OCI-LY3 (cell line): ENCODE results near the gene VGLL4.

Experiments
- H2AFZ ChIP-seq: fragments of 200-600, 300-600 bp; shearing (Covaris generic); 2 replicates; pipeline ENCODE4 v1.6.0; 2014; ENCODE audit warnings: antibody characterized with exemption, low read depth, low read length
- H3K27ac ChIP-seq: fragments of 200-600, 300-600 bp; sonication (generic); 2 replicates; pipeline ENCODE4 v1.5.1; 2014; ENCODE audit warnings: mild to moderate bottlenecking, low read length, moderate library complexity, mixed read lengths
- H3K27me3 ChIP-seq: fragments of 200-600, 300-600 bp; sonication (generic); 2 replicates; pipeline ENCODE4 v1.6.1; 2014; ENCODE audit warnings: low read depth, low read length, mixed read lengths
- H3K36me3 ChIP-seq: fragments of 200-600, 300-600 bp; sonication (generic); replicated peaks from 2 replicates; pipeline ENCODE3; 2014; ENCODE audit warnings: low read depth, low read length, mixed read lengths
- H3K4me1 ChIP-seq: fragments of 300-600, 200-600 bp; sonication (generic); 2 replicates; pipeline ENCODE4 v1.6.1; 2014; ENCODE audit warnings: low read length, mixed read lengths
- H3K4me2 ChIP-seq: fragments of 200-600, 300-600 bp; sonication (generic); 2 replicates; pipeline ENCODE4 v1.6.1; 2014; ENCODE audit warnings: low read length, mixed read lengths
- H3K4me3 ChIP-seq: fragments of 300-600, 200-600 bp; sonication (generic); 2 replicates; pipeline ENCODE4 v1.5.1; 2014; ENCODE audit warnings: antibody characterized with exemption, mild to moderate bottlenecking, low read length, moderate library complexity
- H3K79me2 ChIP-seq: fragments of 300-600, 200-600 bp; shearing (Covaris generic); 2 replicates; pipeline ENCODE4 v1.6.1; 2014; ENCODE audit warnings: mild to moderate bottlenecking, low read length, mixed read lengths
- H3K9ac ChIP-seq: fragments of 300-600, 200-600 bp; shearing (Covaris generic); 2 replicates; pipeline ENCODE4 v1.6.0; 2014; ENCODE audit warnings: mild to moderate bottlenecking, low read length, moderate library complexity
- H3K9me3 ChIP-seq: fragments of 200-600, 300-600 bp; shearing (Covaris generic); 2 replicates; pipeline ENCODE4 v1.6.1; 2014; ENCODE audit warnings: low read length, mixed read lengths; ENCODE audit not compliant: insufficient read depth
- H4K20me1 ChIP-seq: fragments of 200-600, 300-600 bp; sonication (generic); 2 replicates; pipeline ENCODE4 v1.6.1; 2016; ENCODE audit warnings: low read length, mixed read lengths; ENCODE audit not compliant: insufficient read depth
- EZH2phosphoT487 ChIP-seq: fragments of 200-600 bp; shearing (Covaris generic); IDR thresholded peaks from 2 replicates; pipeline ENCODE4 v1.6.1; 2018; ENCODE audit warnings: antibody characterized with exemption, mixed run types, low read depth
- TF ChIP-seq, protein P1 (sequence below): fragments of 200-600, 300-600 bp; sonication (generic); IDR thresholded peaks from 2 replicates; pipeline ENCODE4 v1.5.1; 2014; ENCODE audit warnings: antibody characterized with exemption, low read length, low read depth

Gene VGLL4

DNA sequence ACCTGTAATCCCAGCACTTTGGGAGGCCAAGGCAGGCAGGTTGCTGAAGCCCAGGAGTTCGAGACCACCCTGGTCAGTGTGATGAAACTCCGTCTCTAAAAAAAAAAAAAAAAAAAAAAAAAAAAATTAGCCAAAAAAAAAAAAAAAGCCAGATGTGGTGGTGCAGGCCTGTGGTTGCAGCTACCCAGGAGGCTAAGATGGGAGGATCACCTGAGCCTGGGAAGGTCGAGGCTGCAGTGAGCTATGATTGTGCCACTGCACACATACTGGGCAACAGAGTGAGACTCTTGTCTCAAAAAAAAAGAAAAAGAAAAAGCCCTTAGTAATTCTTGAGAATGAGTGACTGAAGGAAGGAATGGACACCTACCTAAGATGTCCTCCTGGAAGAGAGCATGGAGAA is 105.1 kb downstream of the VGLL4 start:
- Histone ChIP-seq H3K4me2 (no peak overlapping the region), H2AFZ (no peak overlapping the region), H3K9ac (no peak overlapping the region), H3K27ac (no peak overlapping the region), H3K9me3 (no peaks in the 10 kb centered on the region), H3K36me3 (no peaks in the 10 kb centered on the region), H4K20me1 (no peaks in the 10 kb centered on the region), H3K27me3 (no peaks in the 10 kb centered on the region), H3K79me2 (no peaks in the 10 kb centered on the region), H3K4me3 (no peak overlapping the region), H3K4me1 (no peaks in the 10 kb centered on the region)
- no peak for TF ChIP-seq EZH2phosphoT487
- TF ChIP-seq, protein P1, sequence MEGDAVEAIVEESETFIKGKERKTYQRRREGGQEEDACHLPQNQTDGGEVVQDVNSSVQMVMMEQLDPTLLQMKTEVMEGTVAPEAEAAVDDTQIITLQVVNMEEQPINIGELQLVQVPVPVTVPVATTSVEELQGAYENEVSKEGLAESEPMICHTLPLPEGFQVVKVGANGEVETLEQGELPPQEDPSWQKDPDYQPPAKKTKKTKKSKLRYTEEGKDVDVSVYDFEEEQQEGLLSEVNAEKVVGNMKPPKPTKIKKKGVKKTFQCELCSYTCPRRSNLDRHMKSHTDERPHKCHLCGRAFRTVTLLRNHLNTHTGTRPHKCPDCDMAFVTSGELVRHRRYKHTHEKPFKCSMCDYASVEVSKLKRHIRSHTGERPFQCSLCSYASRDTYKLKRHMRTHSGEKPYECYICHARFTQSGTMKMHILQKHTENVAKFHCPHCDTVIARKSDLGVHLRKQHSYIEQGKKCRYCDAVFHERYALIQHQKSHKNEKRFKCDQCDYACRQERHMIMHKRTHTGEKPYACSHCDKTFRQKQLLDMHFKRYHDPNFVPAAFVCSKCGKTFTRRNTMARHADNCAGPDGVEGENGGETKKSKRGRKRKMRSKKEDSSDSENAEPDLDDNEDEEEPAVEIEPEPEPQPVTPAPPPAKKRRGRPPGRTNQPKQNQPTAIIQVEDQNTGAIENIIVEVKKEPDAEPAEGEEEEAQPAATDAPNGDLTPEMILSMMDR = no peak

DNA sequence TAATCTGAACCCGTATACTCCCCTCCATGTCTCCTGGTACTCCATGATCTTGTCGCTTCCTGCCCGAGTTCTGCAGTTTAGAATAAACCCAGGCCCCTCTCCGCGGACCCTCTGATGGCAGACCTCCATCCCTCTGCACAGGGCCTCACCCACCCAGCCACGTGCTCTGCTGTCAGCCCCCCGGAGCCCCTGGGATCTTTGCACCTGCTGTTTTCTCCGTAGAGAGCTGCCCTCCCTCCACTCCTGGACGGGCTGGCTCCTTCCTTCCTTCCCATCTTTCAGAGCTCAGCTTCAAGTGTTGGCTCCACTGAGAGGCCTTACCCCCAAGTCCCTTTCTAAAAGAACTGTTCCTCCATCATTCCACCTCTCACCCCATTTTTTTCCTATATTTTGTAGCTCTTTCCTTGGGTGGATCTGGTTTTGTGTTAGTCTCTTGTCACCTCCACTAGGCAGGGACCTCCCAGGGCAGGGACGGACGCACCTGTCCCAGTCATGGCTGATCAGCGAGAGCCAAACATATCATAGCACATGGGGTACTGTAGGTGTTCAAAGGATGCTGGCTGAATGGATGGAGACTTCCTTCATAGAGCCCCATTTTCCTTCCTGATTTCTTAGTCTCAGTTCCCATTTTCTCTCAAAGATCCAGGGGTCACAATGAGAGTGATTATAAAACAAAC is 106.6 kb downstream of the VGLL4 start:
- H3K4me3 ChIP-seq = no peak overlapping the region
- H3K27me3 ChIP-seq = no peaks in the 10 kb centered on the region
- H3K9ac ChIP-seq = no peak overlapping the region
- H3K4me1 ChIP-seq = no peaks in the 10 kb centered on the region
- no peak overlapping the region for H3K4me2 ChIP-seq
- H3K36me3 ChIP-seq = no peaks in the 10 kb centered on the region
- no peaks in the 10 kb centered on the region for H4K20me1 ChIP-seq
- H2AFZ ChIP-seq = no peak overlapping the region
- H3K27ac ChIP-seq = no peak overlapping the region
- H3K9me3 ChIP-seq = no peaks in the 10 kb centered on the region
- H3K79me2 ChIP-seq = no peaks in the 10 kb centered on the region
- TF ChIP-seq, protein P1 = no peak
- no peak for TF ChIP-seq EZH2phosphoT487

DNA sequence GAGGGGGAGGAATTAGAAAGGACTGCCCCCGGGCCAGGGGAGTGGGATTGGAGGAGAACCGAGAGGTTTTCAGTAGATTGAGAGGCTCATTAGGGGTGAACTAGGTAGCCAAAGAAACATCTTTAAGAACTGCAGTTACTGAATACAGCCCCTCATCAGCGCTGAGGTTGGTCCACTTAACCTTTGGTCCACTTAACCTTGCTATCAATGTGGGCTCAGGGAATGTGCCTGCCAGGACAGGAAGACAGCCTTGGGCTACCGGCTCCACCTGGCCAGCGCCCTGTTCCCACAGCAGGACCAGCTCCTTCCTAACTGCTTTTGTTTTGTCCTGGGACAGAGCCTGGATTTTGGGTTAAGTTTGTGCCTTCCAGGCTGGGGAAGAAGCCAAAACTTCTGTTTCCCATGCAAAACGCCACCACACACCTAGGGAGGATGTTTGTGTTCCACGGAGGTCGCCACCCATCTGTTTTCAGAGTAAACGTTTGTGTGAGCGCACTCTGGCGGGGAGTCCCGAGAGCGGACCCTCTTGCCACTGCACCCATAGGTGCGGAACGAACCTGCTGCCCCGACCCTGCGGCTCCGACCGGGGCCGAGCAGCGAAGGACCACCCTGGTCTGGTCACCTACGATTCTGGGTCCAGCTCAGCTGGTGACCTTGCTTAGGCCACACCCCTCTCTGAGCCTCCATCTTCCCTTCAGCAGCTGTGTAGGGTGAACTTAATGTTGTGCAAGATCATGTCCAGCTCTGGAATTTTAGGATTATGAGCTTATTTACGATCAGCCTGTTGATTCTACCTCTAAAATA is 107.4 kb downstream of the VGLL4 start:
- no peak for TF ChIP-seq EZH2phosphoT487
- TF ChIP-seq, protein P1 = no peak
- Histone ChIP-seq H4K20me1 (no peaks in the 10 kb centered on the region), H3K4me2 (no peak overlapping the region)

DNA sequence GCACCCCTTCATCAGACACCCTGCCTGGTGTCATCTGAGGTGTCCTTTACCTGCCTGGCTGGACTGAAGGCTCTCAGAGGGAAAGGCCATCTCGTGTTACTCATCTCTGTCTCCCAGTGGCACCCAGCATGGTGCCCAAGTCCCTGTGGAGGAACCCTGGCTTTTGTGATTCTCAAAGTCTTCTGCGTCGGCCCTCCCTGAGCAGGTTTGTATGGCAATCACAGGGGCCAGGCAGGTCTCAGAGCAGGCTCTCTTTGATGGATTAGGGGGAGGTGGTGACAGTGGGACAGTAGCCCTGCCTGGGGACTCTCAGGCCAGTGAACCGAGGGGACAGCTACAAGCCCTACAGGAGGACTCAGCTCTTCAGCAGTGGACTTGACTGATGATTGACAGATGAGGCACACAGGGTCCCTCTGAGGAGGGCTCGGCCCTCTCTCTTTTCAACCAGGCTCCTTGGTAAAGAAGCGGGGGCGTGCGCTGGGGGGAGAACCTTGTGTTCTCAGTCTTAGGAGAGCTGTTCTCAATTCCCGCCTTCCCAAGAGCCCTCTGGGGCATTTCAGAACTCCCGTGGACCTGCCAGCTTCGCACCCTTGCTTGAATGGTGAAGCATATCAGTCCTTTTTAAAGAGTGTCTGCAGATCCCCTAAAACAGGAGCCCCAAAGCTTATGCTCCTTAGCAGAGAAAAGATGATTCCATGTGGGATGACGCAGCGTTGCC is 108.3 kb downstream of the VGLL4 start:
- no peak overlapping the region for H2AFZ ChIP-seq
- TF ChIP-seq, protein P1 = no peak
- no peak for TF ChIP-seq EZH2phosphoT487

More for the DNA sequence above, 107.4 kb downstream of the VGLL4 start:
- Histone ChIP-seq H3K36me3 (no peaks in the 10 kb centered on the region), H3K79me2 (no peaks in the 10 kb centered on the region), H3K4me3 (no peak overlapping the region), H2AFZ (no peak overlapping the region), H3K4me1 (no peaks in the 10 kb centered on the region), H3K27ac (no peak overlapping the region), H3K27me3 (no peaks in the 10 kb centered on the region), H3K9ac (no peak overlapping the region), H3K9me3 (no peaks in the 10 kb centered on the region)

More for the DNA sequence above, 108.3 kb downstream of the VGLL4 start:
- Histone ChIP-seq H3K27me3 (no peaks in the 10 kb centered on the region), H3K27ac (no peak overlapping the region), H3K79me2 (no peaks in the 10 kb centered on the region), H3K4me1 (no peaks in the 10 kb centered on the region), H3K9me3 (no peaks in the 10 kb centered on the region), H3K9ac (no peak overlapping the region), H3K4me2 (no peak overlapping the region), H3K36me3 (no peaks in the 10 kb centered on the region), H3K4me3 (no peak overlapping the region), H4K20me1 (no peaks in the 10 kb centered on the region)
